GM15510 (cell line): ENCODE measurements around the gene SPRN.
A peak's percentile ranks its signal among the peaks of the same experiment; 100 is the strongest.

Source experiments
- POLR2A ChIP-seq: IDR thresholded peaks from 3 replicates; pipeline ENCODE4 v1.6.1; 2011; ENCODE audit warnings: borderline replicate concordance; ENCODE audit not compliant: insufficient read length; ENCODE audit errors: extremely low read depth

Gene SPRN

GRCh38 chr10:133373174-133374090 lies 51.0 kb downstream of the SPRN start, which contains the start of gene ECHS1:
Gene ECHS1, minus strand, starts transcription at chr10:133373354. Its CDS starts 21 bp downstream, at chr10:133373333.
- peak; percentile 90 for TF ChIP-seq POLR2A

GRCh38 chr10:133372507-133372906 lies 51.9 kb downstream of the SPRN start:
- no peak for TF ChIP-seq POLR2A
